Heart left ventricle (tissue), 16 donors: ENCODE results near the gene SUGP2. TPM values are rescaled to one million over a fixed set of nuclear protein-coding genes. Genes with fewer than 3 reads are reported as not detected.

Experiments used
- ATAC-seq, 4 donors: fragments of 200-7000 bp; cut with Tn5 transposase; one replicate each; pipeline ENCODE4 v1.9.1; 2020 to 2022; ENCODE audit warnings: moderate library complexity in 4 of 4, mild to moderate bottlenecking in 3 of 4, moderate number of reproducible peaks in 1 of 4
- DNase-seq, 5 donors: peaks; one replicate each; pipeline ENCODE4 v3.0.0-alpha.2; 2020
- H3K27ac ChIP-seq, 12 donors: fragments of 200-600 bp; sonication (generic) in 4 of 12; one replicate each; pipeline versions ENCODE4 v1.5.0 to v1.8.0; 2016 to 2022; ENCODE audit warnings: mild to moderate bottlenecking in 2 of 12
- H3K27me3 ChIP-seq, 9 donors: fragments of 200-600 bp; sonication (generic) in 2 of 9; one replicate each; pipeline versions ENCODE4 v1.5.1 to v1.8.0; 2016 to 2022; ENCODE audit warnings: mild to moderate bottlenecking in 3 of 9
- H3K36me3 ChIP-seq, 9 donors: fragments of 200-600 bp; sonication (generic) in 2 of 9; one replicate each; pipeline versions ENCODE4 v1.5.0 to v1.8.0; 2018 to 2022; ENCODE audit warnings: mild to moderate bottlenecking in 2 of 9
- H3K4me1 ChIP-seq, 12 donors: fragments of 200-600 bp; sonication (generic) in 4 of 12; one replicate each; pipeline versions ENCODE4 v1.5.0 to v1.8.0; 2016 to 2022; ENCODE audit warnings: mild to moderate bottlenecking in 3 of 12
- H3K4me3 ChIP-seq, 12 donors: fragments of 200-600 bp; sonication (generic) in 4 of 12; one replicate each; pipeline versions ENCODE4 v1.5.0 to v1.8.0; 2017 to 2022; ENCODE audit warnings: mild to moderate bottlenecking in 9 of 12, moderate library complexity in 4 of 12
- H3K9me3 ChIP-seq, 12 donors: fragments of 200-600 bp; sonication (generic) in 4 of 12; one replicate each; pipeline versions ENCODE4 v1.5.0 to v1.8.0; 2016 to 2022; ENCODE audit warnings: mild to moderate bottlenecking in 1 of 12
- POLR2A ChIP-seq, 2 donors: fragments of 450-650 bp; IDR thresholded peaks; one replicate each; pipeline ENCODE4 v1.6.1; 2017; ENCODE audit warnings: antibody characterized with exemption in 2 of 2, mild to moderate bottlenecking in 2 of 2, moderate library complexity in 2 of 2
- WGBS, 4 donors: extraction: QIAGEN DNeasy Blood & Tissue Kit in 2 of 4; methylation state at CpG; one replicate each; pipeline versions ENCODE4 v1.1.5 to v1.1.7; 2013 to 2018; 5-methylcytosine and 5-hydroxymethylcytosine counted together
- intact Hi-C, 10 donors: fragments of 100-400 bp; cut with DNase I; formaldehyde crosslinking; loops; one replicate each; pipeline versions ENCODE4 v1.11.1 to v1.14.2; 2022
- polyA plus RNA-seq, 2 donors: library from polyadenylated mRNA; stranded (reverse); fragments of 200-250 nt; gene quantifications; one replicate each; pipeline ENCODE4 v1.2.3, GENCODE V29; 2013
- total RNA-seq, 9 donors: library from RNA; depleted of rRNA in 2 of 9; stranded (reverse); fragments of >200 nt in 2 of 9; fragmentation: NEBNext Ultra II Directional in 3 of 9; extraction: Animal tissue kit (Norgen Biotek cat#: 25700) in 3 of 9; gene quantifications; one replicate each; pipeline versions ENCODE4 v1.1.0 to v1.2.4, GENCODE V29; 2016 to 2023
- TF ChIP-seq, protein P1 (sequence below), 12 donors: fragments of 200-600 bp; sonication (generic) in 4 of 12; IDR thresholded peaks; one replicate each; pipeline versions ENCODE4 v1.5.0 to v1.8.0; 2018 to 2022; ENCODE audit warnings: antibody characterized with exemption in 12 of 12, mild to moderate bottlenecking in 5 of 12
- donor health status: ischemic (EF 13 %, LVEDD 7.1; RV severe dilation, severe dysfunction).
- donor health status: healthy with polysubstance abuse.
- donor health status: DM: no; HTN: yes; CAD: no.
- donor health status: DM: no; HTN: no; CAD: no.
- donor health status: ischemic (EF 25% LVEDD 6.9; RV normal size, moderate dysfunction).
- donor health status: ischemic (EF 25% LVEDD 5.7; RV mildly dilated, moderate dysfunction).
- donor health status: healthy.
- donor health status: DM: yes; HTN: yes; CAD: no.
- donor health status: ischemic (EF 35%, LVEDD 5.7; RV mildly dilated, moderate dysfunction).
- donor health status: nonischemic (EF 11% LVEDD 7.7; RV severe dilation, severe dysfunction).
- donor health status: DM: yes; HTN: yes; CAD: no.
- donor health status: PGD.
- donor health status: ischemic (EF 29% LVEDD 5.4; RV normal size, mild dysfunction).
- donor health status: nonischemic (EF 23%, LVEDD 6.1; RV moderate dilation, normal function).

The SUGP2 gene
- total and polyA plus RNA-seq, 11 donors: 36.1 to 76.5 (median 56.6) TPM

DNA sequence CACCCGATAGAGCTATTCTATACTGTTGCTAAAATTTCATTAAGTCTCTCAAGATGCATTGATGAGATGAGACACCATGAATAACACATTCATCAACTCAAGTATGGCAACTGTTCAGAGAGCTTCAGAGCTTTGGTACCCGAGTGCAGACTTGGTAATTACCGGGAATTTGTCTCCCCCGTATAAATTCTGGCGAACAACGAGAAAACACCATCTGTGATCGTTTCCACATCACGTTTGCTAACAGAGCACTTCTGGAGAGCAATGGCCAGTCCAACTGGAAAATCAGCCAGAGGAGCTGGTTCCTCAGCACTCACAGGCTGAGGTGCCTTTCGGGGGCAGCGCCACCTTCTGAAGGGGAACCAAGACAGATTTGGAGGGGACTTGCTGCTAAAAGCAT lies 40.2 kb downstream of the SUGP2 start:
- no peak for ATAC-seq
- WGBS, 4 donors: 86 to 92% (median 89%) methylated on average over 10 of the region's 10 CpGs
- intact Hi-C loops: no loop called here
- H3K27ac ChIP-seq: no peak overlapping the region
- peaks cover 4 to 71% (median 43%) of the 10 kb centered on the region in 9 donors for H3K36me3 ChIP-seq
- peaks cover 0 to 5% (median 0%) of the 10 kb centered on the region in 12 donors for H3K4me1 ChIP-seq
- no peak for TF ChIP-seq POLR2A (IDR thresholded peaks at IDR 0.05)
- TF ChIP-seq, protein P1, sequence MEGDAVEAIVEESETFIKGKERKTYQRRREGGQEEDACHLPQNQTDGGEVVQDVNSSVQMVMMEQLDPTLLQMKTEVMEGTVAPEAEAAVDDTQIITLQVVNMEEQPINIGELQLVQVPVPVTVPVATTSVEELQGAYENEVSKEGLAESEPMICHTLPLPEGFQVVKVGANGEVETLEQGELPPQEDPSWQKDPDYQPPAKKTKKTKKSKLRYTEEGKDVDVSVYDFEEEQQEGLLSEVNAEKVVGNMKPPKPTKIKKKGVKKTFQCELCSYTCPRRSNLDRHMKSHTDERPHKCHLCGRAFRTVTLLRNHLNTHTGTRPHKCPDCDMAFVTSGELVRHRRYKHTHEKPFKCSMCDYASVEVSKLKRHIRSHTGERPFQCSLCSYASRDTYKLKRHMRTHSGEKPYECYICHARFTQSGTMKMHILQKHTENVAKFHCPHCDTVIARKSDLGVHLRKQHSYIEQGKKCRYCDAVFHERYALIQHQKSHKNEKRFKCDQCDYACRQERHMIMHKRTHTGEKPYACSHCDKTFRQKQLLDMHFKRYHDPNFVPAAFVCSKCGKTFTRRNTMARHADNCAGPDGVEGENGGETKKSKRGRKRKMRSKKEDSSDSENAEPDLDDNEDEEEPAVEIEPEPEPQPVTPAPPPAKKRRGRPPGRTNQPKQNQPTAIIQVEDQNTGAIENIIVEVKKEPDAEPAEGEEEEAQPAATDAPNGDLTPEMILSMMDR (IDR thresholded peaks at IDR 0.05): no peak
- H3K27me3 ChIP-seq: no peaks in the 10 kb centered on the region
- DNase-seq: no peak
- no peaks in the 10 kb centered on the region for H3K9me3 ChIP-seq
- no peak overlapping the region for H3K4me3 ChIP-seq

DNA sequence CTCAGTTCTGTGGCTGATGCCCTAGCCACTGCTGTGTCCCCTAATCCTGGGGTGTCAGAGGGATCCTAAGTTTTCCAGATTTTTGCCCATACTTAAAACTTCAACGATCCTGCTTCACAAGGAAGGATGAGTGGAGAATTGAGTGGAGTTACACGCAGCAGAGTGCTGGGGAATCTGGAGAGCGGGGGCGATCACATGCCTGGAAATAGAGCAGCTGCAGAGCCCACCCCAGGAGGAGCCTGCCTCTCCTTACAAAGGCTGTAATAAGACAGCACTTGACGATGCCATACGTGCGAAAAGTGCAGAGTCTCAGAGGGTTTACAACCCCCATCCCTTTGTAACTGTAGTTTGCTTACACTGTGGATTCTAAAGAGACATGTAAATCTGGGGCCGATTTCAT lies 40.6 kb downstream of the SUGP2 start:
- no peaks in the 10 kb centered on the region for H3K9me3 ChIP-seq
- ATAC-seq: no peak
- no peak for TF ChIP-seq POLR2A (IDR thresholded peaks at IDR 0.05)
- TF ChIP-seq, protein P1 (IDR thresholded peaks at IDR 0.05): no peak
- intact Hi-C loops: no loop called here
- no peak for DNase-seq
- H3K4me3 ChIP-seq: no peak overlapping the region
- no peak overlapping the region for H3K27ac ChIP-seq
- H3K4me1 ChIP-seq: peaks cover 0 to 5% (median 0%) of the 10 kb centered on the region in 12 donors
- 90 to 96% (median 92%) methylated on average over 8 of the region's 8 CpGs for WGBS, 4 donors
- H3K27me3 ChIP-seq: no peaks in the 10 kb centered on the region
- H3K36me3 ChIP-seq: peaks cover 4 to 66% (median 43%) of the 10 kb centered on the region in 9 donors

DNA sequence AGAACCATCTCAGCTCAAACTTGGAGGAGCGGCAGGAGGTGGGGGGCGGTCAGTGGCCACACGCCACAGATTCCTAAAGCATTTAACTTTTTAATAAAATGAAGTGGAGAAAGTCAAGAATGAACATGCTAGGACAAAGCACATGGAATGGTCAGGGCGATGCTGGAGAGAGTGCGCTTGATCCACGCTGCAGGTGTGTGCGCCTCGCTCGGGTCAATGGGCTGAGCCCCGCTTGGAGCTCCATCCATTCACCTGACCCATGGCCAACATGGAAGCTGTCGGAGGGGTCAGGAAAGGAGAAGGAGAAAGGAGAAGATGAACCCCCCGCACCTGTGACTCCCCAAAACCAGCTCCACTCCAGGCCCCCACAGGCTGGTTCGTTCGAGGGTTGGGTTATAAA lies 41.8 kb downstream of the SUGP2 start:
- no peaks in the 10 kb centered on the region for H3K9me3 ChIP-seq
- TF ChIP-seq, protein P1 (IDR thresholded peaks at IDR 0.05): no peak
- TF ChIP-seq POLR2A (IDR thresholded peaks at IDR 0.05): no peak
- H3K4me1 ChIP-seq: peaks cover 0 to 10% (median 0%) of the 10 kb centered on the region in 12 donors
- H3K4me3 ChIP-seq: no peak overlapping the region
- H3K27me3 ChIP-seq: no peaks in the 10 kb centered on the region
- H3K36me3 ChIP-seq: peaks cover 4 to 59% (median 41%) of the 10 kb centered on the region in 9 donors
- ATAC-seq: no peak
- DNase-seq: no peak
- peak overlapping the region in 1 of 12 donors; percentile 18 for H3K27ac ChIP-seq
- intact Hi-C loops: no loop called here
- WGBS, 4 donors: 93 to 98% (median 96%) methylated on average over 14 of the region's 14 CpGs

DNA sequence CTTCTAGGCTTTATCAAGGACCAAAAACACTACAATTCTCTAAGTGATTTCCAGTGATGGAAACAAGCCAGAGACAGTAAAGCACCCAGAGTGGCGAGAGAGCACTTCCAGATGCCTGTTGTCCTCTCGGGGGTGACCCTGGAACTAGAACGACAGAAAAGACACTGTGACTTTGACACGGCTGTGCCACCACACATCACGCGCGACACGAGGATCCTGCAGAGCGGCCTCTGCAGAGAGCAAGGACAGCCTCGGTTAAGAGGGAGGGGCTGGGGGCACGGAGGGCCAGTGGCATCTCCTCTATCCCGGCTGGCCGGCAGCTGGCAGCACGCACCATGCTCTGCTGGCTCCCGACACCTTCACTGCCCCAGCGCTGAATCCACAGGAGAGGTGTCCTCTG lies 42.3 kb downstream of the SUGP2 start:
- peak overlapping the region in 1 of 12 donors; percentile 18 for H3K27ac ChIP-seq
- no peaks in the 10 kb centered on the region for H3K27me3 ChIP-seq
- ATAC-seq (peak in 2 of 4 donors; percentile 41 to 62), DNase-seq (peak in 2 of 5 donors; percentile 18 to 66)
- intact Hi-C loops: no loop called here
- no peak for TF ChIP-seq POLR2A (IDR thresholded peaks at IDR 0.05)
- TF ChIP-seq, protein P1 (IDR thresholded peaks at IDR 0.05): no peak
- WGBS, 4 donors: 58 to 72% (median 61%) methylated on average over 12 to 16 of the region's 16 CpGs
- no peak overlapping the region for H3K4me3 ChIP-seq
- peaks cover 4 to 54% (median 36%) of the 10 kb centered on the region in 9 donors for H3K36me3 ChIP-seq
- H3K4me1 ChIP-seq: peaks cover 0 to 12% (median 1%) of the 10 kb centered on the region in 12 donors
- no peaks in the 10 kb centered on the region for H3K9me3 ChIP-seq
